Activated CD4-positive, alpha-beta T cell treated with anti-CD3 and anti-CD28 coated beads for 1 hour (primary cell): ENCODE results near the gene CDKN2C.

Experiments used
- DNase-seq: peaks from one replicate; pipeline ENCODE4 v3.0.0-alpha.2; 2020

The CDKN2C gene

GRCh38 chr1:50966991-50967390, 3.1 kb upstream of the CDKN2C start:
- DNase-seq: no peak

GRCh38 chr1:50967416-50968157, 2.5 kb upstream of the CDKN2C start:
- no peak for DNase-seq

GRCh38 chr1:50968158-50968820, 1.8 kb upstream of the CDKN2C start:
- peak; percentile 71 for DNase-seq

- peak; percentile 12 for DNase-seq
These were observed 1.0 kb upstream of the CDKN2C start for GRCh38 chr1:50968821-50969610.

- DNase-seq: no peak
These were observed 453 bp downstream of the CDKN2C start for GRCh38 chr1:50970509-50970887.

- DNase-seq: no peak
These were observed 1.0 kb downstream of the CDKN2C start for GRCh38 chr1:50970931-50971582.

GRCh38 chr1:50971748-50972305, 1.8 kb downstream of the CDKN2C start:
- DNase-seq: no peak

- DNase-seq: no peak
These were observed 2.7 kb downstream of the CDKN2C start for GRCh38 chr1:50972766-50973165.

GRCh38 chr1:50973255-50973654, 3.2 kb downstream of the CDKN2C start:
- DNase-seq: no peak

- DNase-seq: no peak
These were observed 4.0 kb downstream of the CDKN2C start for GRCh38 chr1:50973875-50974617.

- DNase-seq: no peak
These were observed 4.5 kb downstream of the CDKN2C start for GRCh38 chr1:50974618-50974935.

GRCh38 chr1:50975436-50975835, 5.4 kb downstream of the CDKN2C start:
- no peak for DNase-seq

GRCh38 chr1:50976111-50976889, 6.3 kb downstream of the CDKN2C start:
- no peak for DNase-seq

GRCh38 chr1:50976890-50977574, 7.0 kb downstream of the CDKN2C start:
- no peak for DNase-seq

- DNase-seq: no peak
These were observed 7.6 kb downstream of the CDKN2C start for GRCh38 chr1:50977575-50978143.

- DNase-seq: no peak
These were observed 8.3 kb downstream of the CDKN2C start for GRCh38 chr1:50978144-50978851.

GRCh38 chr1:50978852-50979781, 9.1 kb downstream of the CDKN2C start:
- no peak for DNase-seq

- no peak for DNase-seq
These were observed 9.9 kb downstream of the CDKN2C start for GRCh38 chr1:50979937-50980336.

- DNase-seq: no peak
These were observed 10.5 kb downstream of the CDKN2C start for GRCh38 chr1:50980505-50980904.
